HepG2 (cell line): ENCODE measurements around the gene TFF2. TPM values are rescaled to one million over a fixed set of nuclear protein-coding genes. Genes with fewer than 3 reads are reported as not detected.

Experiments used
- ATAC-seq: fragments of 200-7000 bp; cut with Tn5 transposase; 3 replicates; pipeline ENCODE4 v1.9.1; 2020; ENCODE audit warnings: mild to moderate bottlenecking, moderate library complexity
- BruUV-seq: library from RNA; stranded (reverse); fragments of 400-500 nt; replicated peaks from 2 replicates; lab custom pipeline; 2021; lab: Mats Ljungman, UMichigan
- CTCF ChIA-PET: fragments of 300-600 bp; formaldehyde crosslinking; extraction: SDS; loops from one replicate; lab custom pipeline; 2021; ENCODE audit warnings: low total read pairs, inconsistent platforms, low intra/inter-chr PET ratio; lab: Yijun Ruan, JAX
- POLR2A ChIA-PET: fragments of 350-600 bp; sonication (Branson Sonifier 250); formaldehyde crosslinking; loops from one replicate; lab custom pipeline; 2020; ENCODE audit warnings: antibody characterized with exemption, inconsistent platforms; lab: Yijun Ruan, JAX
- DNase-seq: peaks from one replicate; pipeline ENCODE4 v3.0.0-alpha.2; 2015; ENCODE audit warnings: low spot score
- FAIRE-seq: peaks from 3 replicates; lab custom pipeline; 2011; peaks lifted over from hg19 to GRCh38; lab: Jason Lieb, UNC
- H2AFZ ChIP-seq: one replicate; pipeline ENCODE4 v1.6.1; 2011; ENCODE audit warnings: low read length, inconsistent platforms
- H3K27ac ChIP-seq: fragments of 300-600 bp; 3 replicates; pipeline ENCODE4 v1.8.0; 2011; ENCODE audit warnings: mixed run types, mild to moderate bottlenecking, mixed read lengths, low read length, inconsistent platforms; ENCODE audit not compliant: insufficient read depth; ENCODE audit errors: extremely low read length
- H3K27me3 ChIP-seq, 2 experiments: fragments of 200-600 bp in 1 of 2; 2 replicates in 1 of 2; 3 replicates in 1 of 2; pipeline versions ENCODE4 v1.6.0 to v1.8.0; 2011; ENCODE audit warnings: low read length in 2 of 2, mild to moderate bottlenecking in 2 of 2, moderate library complexity in 2 of 2, inconsistent platforms in 1 of 2; ENCODE audit not compliant: insufficient read depth in 2 of 2, control insufficient read depth in 1 of 2
- H3K36me3 ChIP-seq, 2 experiments: fragments of 200-600 bp in 1 of 2; replicated peaks in 1 of 2; 2 replicates in 1 of 2; 3 replicates in 1 of 2; pipeline versions ENCODE4 v1.5.1 to v1.8.0; 2011; ENCODE audit warnings: low read length in 2 of 2, inconsistent platforms in 1 of 2; ENCODE audit not compliant: insufficient read depth in 2 of 2, control insufficient read depth in 1 of 2
- H3K4me1 ChIP-seq: 2 replicates; pipeline ENCODE4 v1.5.1; 2012; ENCODE audit warnings: low read length, inconsistent platforms; ENCODE audit not compliant: insufficient read depth
- H3K4me2 ChIP-seq: 2 replicates; pipeline ENCODE4 v1.6.0; 2011; ENCODE audit warnings: low read depth, low read length, inconsistent platforms
- H3K4me3 ChIP-seq, 3 experiments: fragments of 200-600 bp in 1 of 3; sonication (generic), shearing (Covaris generic) in 1 of 3; replicated peaks in 1 of 3; 2 replicates each; pipeline ENCODE4 v1.5.1; 2011 to 2016; ENCODE audit warnings: low read length in 3 of 3, inconsistent platforms in 2 of 3, low read depth in 2 of 3, mild to moderate bottlenecking in 2 of 3, control low read depth in 1 of 3, mixed read lengths in 1 of 3; ENCODE audit not compliant: insufficient read depth in 1 of 3
- H3K79me2 ChIP-seq: one replicate; pipeline ENCODE4 v1.6.1; 2011; ENCODE audit warnings: low read length, inconsistent platforms; ENCODE audit not compliant: insufficient read depth
- H3K9ac ChIP-seq: 2 replicates; pipeline ENCODE4 v1.6.0; 2011; ENCODE audit warnings: mild to moderate bottlenecking, low read depth, low read length, inconsistent platforms; ENCODE audit not compliant: insufficient read depth
- H3K9me3 ChIP-seq: 2 replicates; pipeline ENCODE4 v1.5.1; 2012; ENCODE audit warnings: mild to moderate bottlenecking, low read length
- H4K20me1 ChIP-seq: 2 replicates; pipeline ENCODE4 v1.6.0; 2011; ENCODE audit warnings: inconsistent platforms, mild to moderate bottlenecking, low read length, moderate library complexity; ENCODE audit not compliant: insufficient read depth
- AHR ChIP-seq: IDR thresholded peaks from 2 replicates; pipeline ENCODE4 v1.6.1; 2018; ENCODE audit warnings: missing genetic modification reagents, missing compliant biosample characterization
- KMT2A ChIP-seq: sonication (generic); formaldehyde crosslinking; IDR thresholded peaks from 2 replicates; pipeline ENCODE4 v1.4.0; 2020; ENCODE audit warnings: missing genetic modification reagents
- MXD1 ChIP-seq: sonication (generic); formaldehyde crosslinking; IDR thresholded peaks from 2 replicates; pipeline ENCODE4 v1.4.0; 2020; ENCODE audit warnings: mild to moderate bottlenecking, missing genetic modification reagents
- PRDM15 ChIP-seq: sonication (generic); formaldehyde crosslinking; IDR thresholded peaks from 2 replicates; pipeline ENCODE4 v1.4.0; 2020; ENCODE audit warnings: missing genetic modification reagents
- TCF7L2 ChIP-seq: IDR thresholded peaks from 2 replicates; pipeline ENCODE4 v1.6.1; 2011; ENCODE audit warnings: mild to moderate bottlenecking, low read depth, low read length, moderate library complexity
- ZNF564 ChIP-seq: sonication (generic); formaldehyde crosslinking; IDR thresholded peaks from 2 replicates; pipeline ENCODE4 v1.8.1; 2023; ENCODE audit warnings: mild to moderate bottlenecking, missing genetic modification reagents
- ZNF609 ChIP-seq: sonication (generic); formaldehyde crosslinking; IDR thresholded peaks from 2 replicates; pipeline ENCODE4 v1.4.0; 2020; ENCODE audit warnings: mild to moderate bottlenecking, missing genetic modification reagents, borderline replicate concordance
- ZNF770 ChIP-seq: sonication (generic); formaldehyde crosslinking; IDR thresholded peaks from 2 replicates; pipeline ENCODE4 v1.5.0; 2020; ENCODE audit warnings: mild to moderate bottlenecking, missing genetic modification reagents
- ZNF816 ChIP-seq: sonication (generic); formaldehyde crosslinking; IDR thresholded peaks from 2 replicates; pipeline ENCODE4 v1.8.0; 2022; ENCODE audit warnings: missing genetic modification reagents, mild to moderate bottlenecking, borderline replicate concordance
- WGBS: methylation state at CpG from one replicate; pipeline ENCODE4 v1.1.6; 2017; ENCODE audit warnings: low lambda C conversion rate; 5-methylcytosine and 5-hydroxymethylcytosine counted together
- in situ Hi-C: cut with HindIII; loops from 2 replicates; pipeline ENCODE4 v1.10.0; 2017; ENCODE audit warnings: low pct_unique_long_range_greater_than_20kb; ENCODE audit not compliant: extremely low pct_ligation_motif_present
- intact Hi-C: fragments of 100-400 bp; cut with micrococcal nuclease; formaldehyde crosslinking; loops from one replicate; pipeline ENCODE4 v1.10.0; 2022; ENCODE audit not compliant: unreplicated experiment
- polyA plus RNA-seq, 8 experiments: library from polyadenylated mRNA; depleted of rRNA in 3 of 8; stranded (reverse) in 7 of 8; unstranded in 1 of 8; fragments of >200 nt; fragmentation: Illumina TruSeq in 4 of 8; extraction: Trizol in 4 of 8; gene quantifications; 2 replicates each; pipeline versions ENCODE4 v1.2.1 to v1.2.3, GENCODE V29; 2011 to 2016; ENCODE audit warnings: low read depth in 4 of 8, missing spikeins in 1 of 8, mixed read lengths in 1 of 8; ENCODE audit not compliant: insufficient read depth in 1 of 8
- total RNA-seq, 5 experiments: library from RNA; depleted of rRNA; stranded (reverse); fragments of >200 nt; fragmentation: Illumina TruSeq; extraction: Trizol; gene quantifications; 2 replicates each; pipeline ENCODE4 v1.2.3, GENCODE V29; 2016; ENCODE audit warnings: low read depth in 1 of 5
- TF ChIP-seq, protein P1 (sequence below): sonication (generic); formaldehyde crosslinking; IDR thresholded peaks from 2 replicates; pipeline ENCODE4 v1.5.0; 2020; ENCODE audit warnings: missing genetic modification reagents

TFF2 gene
- total and polyA plus RNA-seq, 2 of the 13 experiments (the other 11 are each of a cell fraction or from before 2014, with no cell fraction given): 1.5 TPM; not detected in 1

- no peak overlapping the region for H3K9ac ChIP-seq
- H3K79me2 ChIP-seq: no peaks in the 10 kb centered on the region
- peaks cover 61% of the 10 kb centered on the region for H3K4me1 ChIP-seq
- intact Hi-C loops: no loop called here
- no peak overlapping the region; a peak in 1 of 6 replicates for H3K4me3 ChIP-seq
- FAIRE-seq (no peak), ATAC-seq (no peak), DNase-seq (no peak)
- H4K20me1 ChIP-seq: no peaks in the 10 kb centered on the region
- in situ Hi-C loops: no loop called here
- H3K4me2 ChIP-seq: peak overlapping the region; percentile 41; the same call in 1 of the 2 replicates
- H3K36me3 ChIP-seq: no peaks in the 10 kb centered on the region
- WGBS: 50% methylated on average over 2 of the region's 16 CpGs
- no peak overlapping the region for H2AFZ ChIP-seq
- H3K27ac ChIP-seq: no peak overlapping the region
- CTCF ChIA-PET: interaction anchor here (4.8 kb wide), 1 partner anchor 69 kb away, joined by 16 read pairs; no protein-coding TSS in a partner anchor
- POLR2A ChIA-PET: interaction anchor here (0.9 kb wide), 1 partner anchor 74 kb away, joined by 3 read pairs; no protein-coding TSS in a partner anchor
- H3K27me3 ChIP-seq: peaks cover 0 to 1% of the 10 kb centered on the region in 2 experiments; a peak in 2 of 5 replicates
- BruUV-seq: no TSS peak
- no peaks in the 10 kb centered on the region for H3K9me3 ChIP-seq
- TF ChIP-seq, protein P1, sequence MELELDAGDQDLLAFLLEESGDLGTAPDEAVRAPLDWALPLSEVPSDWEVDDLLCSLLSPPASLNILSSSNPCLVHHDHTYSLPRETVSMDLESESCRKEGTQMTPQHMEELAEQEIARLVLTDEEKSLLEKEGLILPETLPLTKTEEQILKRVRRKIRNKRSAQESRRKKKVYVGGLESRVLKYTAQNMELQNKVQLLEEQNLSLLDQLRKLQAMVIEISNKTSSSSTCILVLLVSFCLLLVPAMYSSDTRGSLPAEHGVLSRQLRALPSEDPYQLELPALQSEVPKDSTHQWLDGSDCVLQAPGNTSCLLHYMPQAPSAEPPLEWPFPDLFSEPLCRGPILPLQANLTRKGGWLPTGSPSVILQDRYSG: no peak
- TF ChIP-seq TCF7L2 (no peak), ZNF609 (no peak), PRDM15 (CRISPR knock-in tag) (no peak), AHR (CRISPR knock-in tag) (no peak), ZNF564 (no peak), KMT2A (CRISPR knock-in tag) (no peak), ZNF770 (CRISPR knock-in tag) (no peak), MXD1 (CRISPR knock-in tag) (no peak), ZNF816 (CRISPR knock-in tag) (no peak)
These were observed 38.1 kb downstream of the TFF2 start for GRCh38 chr21:42312626-42313104.
